Ishikawa (cell line): ENCODE data around the gene TACC2.

ENCODE experiments used
- CEBPB ChIP-seq: IDR thresholded peaks from 2 replicates; pipeline ENCODE4 v1.6.1; 2012
- CREB1 ChIP-seq: IDR thresholded peaks from 2 replicates; pipeline ENCODE4 v1.6.1; 2012; ENCODE audit warnings: low read depth
- EGR1 ChIP-seq: IDR thresholded peaks from 2 replicates; pipeline ENCODE4 v1.6.1; 2012
- EP300 ChIP-seq: IDR thresholded peaks from 2 replicates; pipeline ENCODE4 v1.6.1; 2012; ENCODE audit warnings: borderline replicate concordance
- FOXM1 ChIP-seq: IDR thresholded peaks from 2 replicates; pipeline ENCODE4 v1.6.1; 2012; ENCODE audit warnings: low read depth, borderline replicate concordance
- TAF1 ChIP-seq: IDR thresholded peaks from 2 replicates; pipeline ENCODE4 v1.6.1; 2012; ENCODE audit warnings: low read depth, mild to moderate bottlenecking
- TEAD4 ChIP-seq: IDR thresholded peaks from 2 replicates; pipeline ENCODE4 v1.6.1; 2012
- YY1 ChIP-seq: IDR thresholded peaks from 2 replicates; pipeline ENCODE4 v1.6.1; 2012; ENCODE audit warnings: low read depth
- TF ChIP-seq, protein P1 (sequence below): IDR thresholded peaks from 2 replicates; pipeline ENCODE4 v1.6.1; 2012
- TF ChIP-seq, protein P2 (sequence below): IDR thresholded peaks from 2 replicates; pipeline ENCODE4 v1.6.1; 2012; ENCODE audit warnings: low read depth, mild to moderate bottlenecking

DNA sequence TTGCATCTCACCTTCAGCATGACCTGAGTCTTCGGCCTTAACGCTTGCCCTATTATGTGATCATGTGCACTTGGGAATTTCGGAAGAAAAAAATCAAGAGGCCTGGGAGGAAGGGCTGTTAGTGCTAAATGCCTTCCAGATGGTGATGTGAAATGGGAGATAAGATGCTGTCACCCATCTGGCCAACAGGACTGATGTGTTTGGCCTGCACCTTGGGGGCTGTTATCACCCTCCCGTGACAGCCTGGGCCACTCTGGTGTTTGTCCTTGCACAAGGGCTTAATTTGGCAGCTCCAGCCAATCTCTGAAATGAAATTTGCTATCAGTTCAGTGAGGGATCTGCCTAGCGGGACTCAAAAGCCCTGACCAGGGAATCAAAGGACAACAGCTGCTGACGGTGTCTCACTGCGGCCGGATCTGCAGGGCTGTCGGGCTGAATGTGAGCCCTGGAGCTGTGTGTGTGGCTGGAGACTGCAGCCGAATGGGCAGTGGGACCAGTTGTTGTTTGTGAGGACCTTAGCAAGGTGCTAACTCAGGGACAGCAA, 150.7 kb downstream of the TACC2 start:
- TF ChIP-seq, protein P1, sequence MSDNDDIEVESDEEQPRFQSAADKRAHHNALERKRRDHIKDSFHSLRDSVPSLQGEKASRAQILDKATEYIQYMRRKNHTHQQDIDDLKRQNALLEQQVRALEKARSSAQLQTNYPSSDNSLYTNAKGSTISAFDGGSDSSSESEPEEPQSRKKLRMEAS: no peak
- TF ChIP-seq, protein P2, sequence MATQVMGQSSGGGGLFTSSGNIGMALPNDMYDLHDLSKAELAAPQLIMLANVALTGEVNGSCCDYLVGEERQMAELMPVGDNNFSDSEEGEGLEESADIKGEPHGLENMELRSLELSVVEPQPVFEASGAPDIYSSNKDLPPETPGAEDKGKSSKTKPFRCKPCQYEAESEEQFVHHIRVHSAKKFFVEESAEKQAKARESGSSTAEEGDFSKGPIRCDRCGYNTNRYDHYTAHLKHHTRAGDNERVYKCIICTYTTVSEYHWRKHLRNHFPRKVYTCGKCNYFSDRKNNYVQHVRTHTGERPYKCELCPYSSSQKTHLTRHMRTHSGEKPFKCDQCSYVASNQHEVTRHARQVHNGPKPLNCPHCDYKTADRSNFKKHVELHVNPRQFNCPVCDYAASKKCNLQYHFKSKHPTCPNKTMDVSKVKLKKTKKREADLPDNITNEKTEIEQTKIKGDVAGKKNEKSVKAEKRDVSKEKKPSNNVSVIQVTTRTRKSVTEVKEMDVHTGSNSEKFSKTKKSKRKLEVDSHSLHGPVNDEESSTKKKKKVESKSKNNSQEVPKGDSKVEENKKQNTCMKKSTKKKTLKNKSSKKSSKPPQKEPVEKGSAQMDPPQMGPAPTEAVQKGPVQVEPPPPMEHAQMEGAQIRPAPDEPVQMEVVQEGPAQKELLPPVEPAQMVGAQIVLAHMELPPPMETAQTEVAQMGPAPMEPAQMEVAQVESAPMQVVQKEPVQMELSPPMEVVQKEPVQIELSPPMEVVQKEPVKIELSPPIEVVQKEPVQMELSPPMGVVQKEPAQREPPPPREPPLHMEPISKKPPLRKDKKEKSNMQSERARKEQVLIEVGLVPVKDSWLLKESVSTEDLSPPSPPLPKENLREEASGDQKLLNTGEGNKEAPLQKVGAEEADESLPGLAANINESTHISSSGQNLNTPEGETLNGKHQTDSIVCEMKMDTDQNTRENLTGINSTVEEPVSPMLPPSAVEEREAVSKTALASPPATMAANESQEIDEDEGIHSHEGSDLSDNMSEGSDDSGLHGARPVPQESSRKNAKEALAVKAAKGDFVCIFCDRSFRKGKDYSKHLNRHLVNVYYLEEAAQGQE: no peak
- no peak for TF ChIP-seq TAF1
- no peak for TF ChIP-seq EP300
- TF ChIP-seq TEAD4: no peak
- TF ChIP-seq CEBPB: no peak
- no peak for TF ChIP-seq YY1
- no peak for TF ChIP-seq CREB1
- no peak for TF ChIP-seq FOXM1
- no peak for TF ChIP-seq EGR1
